Body of pancreas (tissue), 4 donors: ENCODE measurements around the gene NPBWR2.

Experiments used
- CTCF ChIP-seq, 7 experiments: fragments of 450-650 bp in 4 of 7; fragments of 200-600 bp in 3 of 7; sonication (generic) in 3 of 7; IDR thresholded peaks; one replicate each; pipeline ENCODE4 v1.5.1; 2016 to 2019; ENCODE audit warnings: antibody characterized with exemption in 7 of 7
- POLR2A ChIP-seq, 3 donors: fragments of 450-650 bp; IDR thresholded peaks; one replicate each; pipeline ENCODE4 v1.6.1; 2016; ENCODE audit warnings: antibody characterized with exemption in 3 of 3, mild to moderate bottlenecking in 2 of 3

GRCh38 chr20:64155258-64156135, 48.1 kb upstream of the NPBWR2 start:
- TF ChIP-seq CTCF (IDR thresholded peaks at IDR 0.05) (no peak), POLR2A (IDR thresholded peaks at IDR 0.05) (no peak)
